GM23248 (cell line): ENCODE measurements around the gene ETV1.

Experiments used
- EZH2 ChIP-seq: fragments of 200-600 bp; sonication (generic); IDR thresholded peaks from 2 replicates; pipeline ENCODE4 v1.6.1; 2018; ENCODE audit warnings: antibody characterized with exemption, mild to moderate bottlenecking; ENCODE audit not compliant: insufficient read depth, poor library complexity, severe bottlenecking
- EZH2phosphoT487 ChIP-seq: fragments of 200-600 bp; sonication (generic); IDR thresholded peaks from 2 replicates; pipeline ENCODE4 v1.6.1; 2018; ENCODE audit warnings: antibody characterized with exemption, moderate library complexity, mild to moderate bottlenecking, low read depth; ENCODE audit not compliant: insufficient read depth

GRCh38 chr7:13848681-13849131 is 140.8 kb downstream of the ETV1 start:
- TF ChIP-seq EZH2 = no peak
- TF ChIP-seq EZH2phosphoT487 = no peak
